HEK293T (cell line): ENCODE results near the gene NCOA5.

Experiments
- ARNT ChIP-seq: fragments of 450-650 bp; IDR thresholded peaks from 2 replicates; pipeline ENCODE4 v1.6.1; 2017; ENCODE audit warnings: mild to moderate bottlenecking
- BHLHE40 ChIP-seq: fragments of 450-650 bp; IDR thresholded peaks from 2 replicates; pipeline ENCODE4 v1.6.1; 2016; ENCODE audit warnings: mild to moderate bottlenecking, moderate library complexity, borderline replicate concordance
- CTBP1 ChIP-seq: fragments of 450-650 bp; IDR thresholded peaks from 2 replicates; pipeline ENCODE4 v1.6.1; 2016; ENCODE audit warnings: borderline replicate concordance
- ELF4 ChIP-seq: fragments of 450-650 bp; IDR thresholded peaks from 2 replicates; pipeline ENCODE4 v1.6.1; 2017; ENCODE audit warnings: antibody characterized with exemption
- FOXA1 ChIP-seq: fragments of 450-650 bp; IDR thresholded peaks from 2 replicates; pipeline ENCODE4 v1.6.1; 2016; ENCODE audit warnings: mild to moderate bottlenecking
- FOXK2 ChIP-seq: fragments of 450-650 bp; IDR thresholded peaks from 2 replicates; pipeline ENCODE4 v1.6.1; 2016; ENCODE audit warnings: mild to moderate bottlenecking
- HDGF ChIP-seq: fragments of 450-650 bp; IDR thresholded peaks from 2 replicates; pipeline ENCODE4 v1.6.1; 2017; ENCODE audit warnings: antibody characterized with exemption, borderline replicate concordance
- L3MBTL2 ChIP-seq: fragments of 450-650 bp; conservative IDR thresholded peaks from 2 replicates; pipeline ENCODE4 v1.6.1; 2016; ENCODE audit warnings: mild to moderate bottlenecking
- SP1 ChIP-seq: fragments of 450-650 bp; IDR thresholded peaks from 2 replicates; pipeline ENCODE4 v1.6.1; 2017
- SUZ12 ChIP-seq: fragments of 450-650 bp; IDR thresholded peaks from 2 replicates; pipeline ENCODE4 v1.6.1; 2016; ENCODE audit warnings: mild to moderate bottlenecking
- TARDBP ChIP-seq: fragments of 450-650 bp; IDR thresholded peaks from 2 replicates; pipeline ENCODE4 v1.6.1; 2016
- ZNF384 ChIP-seq: fragments of 450-650 bp; IDR thresholded peaks from 2 replicates; pipeline ENCODE4 v1.6.1; 2016

DNA sequence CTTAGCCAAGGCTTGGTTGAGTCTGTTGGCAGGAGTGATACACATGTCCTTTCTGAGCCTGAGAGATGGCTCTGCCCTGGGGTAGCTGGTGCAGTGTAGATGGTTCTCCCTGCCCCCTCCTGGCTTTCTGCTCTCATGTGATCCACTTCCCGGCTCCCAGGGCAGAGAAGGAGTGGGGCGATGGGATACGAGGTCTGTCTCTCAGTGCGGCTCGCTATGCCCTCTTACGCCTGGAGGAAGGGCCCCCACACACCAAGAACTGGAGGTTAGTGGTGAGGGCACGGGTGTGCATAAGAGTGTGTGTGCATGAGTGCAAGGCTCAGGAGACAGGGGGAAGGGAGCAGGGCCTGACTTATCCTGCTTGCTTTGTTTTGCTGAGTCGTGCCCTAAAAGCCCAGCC lies 41.9 kb downstream of the NCOA5 start:
- TF ChIP-seq TARDBP (no peak), SP1 (no peak), ELF4 (no peak), FOXK2 (no peak), BHLHE40 (no peak), ZNF384 (no peak), ARNT (no peak), L3MBTL2 (no peak), HDGF (no peak), CTBP1 (no peak), SUZ12 (no peak), FOXA1 (no peak)
